ENCODE data around the gene ACAD8. TPM values are rescaled to one million over a fixed set of nuclear protein-coding genes. Genes with fewer than 3 reads are reported as not detected.
"Not testable (repeated sequence)": the region's sequence is repeated elsewhere in the genome, so short reads cannot be mapped to it uniquely, and the experiment has no call there.

ACAD8 gene
- total RNA-seq, 2 donors from 2014 or later: 17.9 to 35.3 TPM

- peak; percentile 15 for ATAC-seq (ENCODE audit: insufficient number of reproducible peaks, low FRiP score, low read depth)
- H3K36me3 ChIP-seq: peaks cover 27% of the 10 kb centered on the region
- no peak for DNase-seq (ENCODE audit: low spot score)
- H3K4me3 ChIP-seq: peak overlapping the region; percentile 89
- no peaks in the 10 kb centered on the region for H3K27me3 ChIP-seq (replicated peaks; ENCODE audit: insufficient read depth)
- H3K27ac ChIP-seq: peak overlapping the region in 1 of 2 donors; percentile 57
- no peaks in the 10 kb centered on the region for H3K9me3 ChIP-seq
- H3K4me1 ChIP-seq (ENCODE audit: control insufficient read depth in 1 of 2, low read depth in 2 of 2): peaks cover 17 to 21% of the 10 kb centered on the region in 2 donors
- TF ChIP-seq CTCF (IDR thresholded peaks at IDR 0.05): no peak
These were observed 801 bp upstream of the ACAD8 start for GRCh38 chr11:134252346-134253187.

- Histone ChIP-seq H3K27me3 (replicated peaks; ENCODE audit: insufficient read depth) (no peaks in the 10 kb centered on the region), H3K9me3 (no peaks in the 10 kb centered on the region), H3K4me1 (ENCODE audit: control insufficient read depth in 1 of 2, low read depth in 2 of 2) (peaks cover 17 to 21% of the 10 kb centered on the region in 2 donors), H3K27ac (no peak overlapping the region), H3K36me3 (peaks cover 24% of the 10 kb centered on the region), H3K4me3 (peak overlapping the region; percentile 89)
- no peak for DNase-seq (ENCODE audit: low spot score)
- no peak for TF ChIP-seq CTCF (IDR thresholded peaks at IDR 0.05)
- no peak for ATAC-seq (ENCODE audit: insufficient number of reproducible peaks, low FRiP score, low read depth)
These were observed 1.2 kb downstream of the ACAD8 start for GRCh38 chr11:134254433-134255183.

- Histone ChIP-seq H3K36me3 (peaks cover 24% of the 10 kb centered on the region), H3K4me1 (ENCODE audit: control insufficient read depth in 1 of 2, low read depth in 2 of 2) (peaks cover 17 to 21% of the 10 kb centered on the region in 2 donors)
- H3K27ac ChIP-seq; H3K27me3 ChIP-seq (replicated peaks; ENCODE audit: insufficient read depth); DNase-seq (ENCODE audit: low spot score); H3K9me3 ChIP-seq; H3K4me3 ChIP-seq; ATAC-seq (ENCODE audit: insufficient number of reproducible peaks, low FRiP score, low read depth): not testable (repeated sequence)
These were observed 1.8 kb downstream of the ACAD8 start for GRCh38 chr11:134255184-134255561.

- peaks cover 32% of the 10 kb centered on the region for H3K36me3 ChIP-seq
- no peak for TF ChIP-seq CTCF (IDR thresholded peaks at IDR 0.05)
- no peak for ATAC-seq (ENCODE audit: insufficient number of reproducible peaks, low FRiP score, low read depth)
These were observed 3.7 kb downstream of the ACAD8 start for GRCh38 chr11:134257101-134257500.

GRCh38 chr11:134258577-134258976, 5.2 kb downstream of the ACAD8 start:
- Histone ChIP-seq H3K4me1 (ENCODE audit: control insufficient read depth in 1 of 2, low read depth in 2 of 2) (peaks cover 9 to 10% of the 10 kb centered on the region in 2 donors), H3K27ac (no peak overlapping the region), H3K9me3 (no peaks in the 10 kb centered on the region), H3K36me3 (peaks cover 46% of the 10 kb centered on the region), H3K4me3 (no peak overlapping the region), H3K27me3 (replicated peaks; ENCODE audit: insufficient read depth) (no peaks in the 10 kb centered on the region)
- TF ChIP-seq CTCF (IDR thresholded peaks at IDR 0.05): no peak
- no peak for ATAC-seq (ENCODE audit: insufficient number of reproducible peaks, low FRiP score, low read depth)
- no peak for DNase-seq (ENCODE audit: low spot score)

More at GRCh38 chr11:134257101-134257500, 3.7 kb downstream of the ACAD8 start:
- Histone ChIP-seq H3K4me3 (no peak overlapping the region), H3K4me1 (ENCODE audit: control insufficient read depth in 1 of 2, low read depth in 2 of 2) (peaks cover 14 to 15% of the 10 kb centered on the region in 2 donors), H3K27ac (no peak overlapping the region), H3K9me3 (no peaks in the 10 kb centered on the region), H3K27me3 (replicated peaks; ENCODE audit: insufficient read depth) (no peaks in the 10 kb centered on the region)
- DNase-seq (ENCODE audit: low spot score): no peak
